ENCODE results near the gene POU2F3.

- TF ChIP-seq CTCF (IDR thresholded peaks at IDR 0.05) (no peak), POLR2A (IDR thresholded peaks at IDR 0.05) (no peak)
These were observed 58.5 kb downstream of the POU2F3 start for GRCh38 chr11:120298461-120298860.

All from testis (tissue), 2 donors.